AG09319 (cell line): ENCODE measurements around the gene CYB5B.

ENCODE experiments used
- DNase-seq: peaks from one replicate; pipeline ENCODE4 v3.0.0-alpha.2; 2010; ENCODE audit warnings: low read depth; ENCODE audit errors: extremely low read depth
- TF ChIP-seq, protein P1 (sequence below): IDR thresholded peaks from 2 replicates; pipeline ENCODE4 v1.5.1; 2011; ENCODE audit warnings: low read depth, mild to moderate bottlenecking, inconsistent platforms, low read length, moderate library complexity

The CYB5B gene

DNA sequence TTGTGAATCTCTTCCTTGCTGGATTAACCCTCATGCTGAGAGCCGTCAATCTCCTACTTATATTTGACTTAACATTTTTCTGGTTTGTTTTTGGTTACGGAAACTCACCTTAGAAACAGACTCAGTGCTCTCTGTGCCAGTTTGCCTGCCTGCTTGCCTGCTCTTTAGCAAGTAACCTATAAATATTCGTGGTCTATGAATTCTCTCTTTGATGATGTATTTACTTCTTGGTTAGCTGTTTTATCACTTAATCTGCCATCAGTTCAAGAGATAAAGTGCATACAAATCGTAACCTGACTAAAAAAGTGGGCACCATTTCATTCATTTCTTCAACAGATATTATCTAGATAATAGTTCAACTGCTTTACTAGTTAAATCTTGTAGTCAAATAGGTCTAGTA, 26.7 kb downstream of the CYB5B start:
- TF ChIP-seq, protein P1, sequence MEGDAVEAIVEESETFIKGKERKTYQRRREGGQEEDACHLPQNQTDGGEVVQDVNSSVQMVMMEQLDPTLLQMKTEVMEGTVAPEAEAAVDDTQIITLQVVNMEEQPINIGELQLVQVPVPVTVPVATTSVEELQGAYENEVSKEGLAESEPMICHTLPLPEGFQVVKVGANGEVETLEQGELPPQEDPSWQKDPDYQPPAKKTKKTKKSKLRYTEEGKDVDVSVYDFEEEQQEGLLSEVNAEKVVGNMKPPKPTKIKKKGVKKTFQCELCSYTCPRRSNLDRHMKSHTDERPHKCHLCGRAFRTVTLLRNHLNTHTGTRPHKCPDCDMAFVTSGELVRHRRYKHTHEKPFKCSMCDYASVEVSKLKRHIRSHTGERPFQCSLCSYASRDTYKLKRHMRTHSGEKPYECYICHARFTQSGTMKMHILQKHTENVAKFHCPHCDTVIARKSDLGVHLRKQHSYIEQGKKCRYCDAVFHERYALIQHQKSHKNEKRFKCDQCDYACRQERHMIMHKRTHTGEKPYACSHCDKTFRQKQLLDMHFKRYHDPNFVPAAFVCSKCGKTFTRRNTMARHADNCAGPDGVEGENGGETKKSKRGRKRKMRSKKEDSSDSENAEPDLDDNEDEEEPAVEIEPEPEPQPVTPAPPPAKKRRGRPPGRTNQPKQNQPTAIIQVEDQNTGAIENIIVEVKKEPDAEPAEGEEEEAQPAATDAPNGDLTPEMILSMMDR, result no peak
- DNase-seq, result no peak

DNA sequence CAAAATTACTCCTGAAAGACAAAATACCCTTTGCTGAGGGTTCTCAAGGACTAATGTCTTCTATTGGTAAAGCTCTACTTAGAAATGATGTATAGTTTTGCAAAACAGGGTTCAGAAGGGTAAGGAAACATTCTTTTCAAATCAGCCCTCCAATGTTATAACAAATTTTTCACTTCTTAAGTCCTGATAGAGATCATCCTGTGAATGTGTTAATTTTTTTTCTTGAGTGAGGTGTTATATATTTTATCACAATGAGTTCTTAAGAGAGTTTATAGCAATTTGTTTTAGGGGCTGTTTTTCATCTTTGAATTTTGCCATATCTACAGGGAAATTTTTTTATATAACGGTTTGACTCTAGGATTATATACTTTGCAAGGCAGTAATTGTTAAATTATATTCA, 29.5 kb downstream of the CYB5B start:
- no peak for DNase-seq
- TF ChIP-seq, protein P1, result no peak

DNA sequence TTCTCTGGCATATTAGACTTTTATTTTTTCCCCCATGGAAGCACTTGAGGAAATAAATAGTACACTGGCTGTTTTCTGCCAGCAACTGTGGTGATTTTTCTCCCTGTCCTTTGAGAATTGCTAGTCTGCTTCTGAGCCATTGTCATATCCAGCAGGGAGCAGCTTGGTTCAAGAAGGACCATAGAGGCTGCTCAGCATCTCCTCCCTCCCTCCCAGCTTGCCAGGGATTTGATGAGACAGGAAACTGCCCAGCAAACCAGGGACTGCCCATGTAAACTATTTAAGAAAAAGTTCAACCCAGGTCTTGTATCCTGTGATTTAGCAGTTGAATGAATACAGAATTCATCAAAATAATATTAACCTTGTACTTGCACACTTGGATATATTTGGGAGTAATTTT, 39.5 kb downstream of the CYB5B start:
- DNase-seq, result no peak
- TF ChIP-seq, protein P1, result no peak

DNA sequence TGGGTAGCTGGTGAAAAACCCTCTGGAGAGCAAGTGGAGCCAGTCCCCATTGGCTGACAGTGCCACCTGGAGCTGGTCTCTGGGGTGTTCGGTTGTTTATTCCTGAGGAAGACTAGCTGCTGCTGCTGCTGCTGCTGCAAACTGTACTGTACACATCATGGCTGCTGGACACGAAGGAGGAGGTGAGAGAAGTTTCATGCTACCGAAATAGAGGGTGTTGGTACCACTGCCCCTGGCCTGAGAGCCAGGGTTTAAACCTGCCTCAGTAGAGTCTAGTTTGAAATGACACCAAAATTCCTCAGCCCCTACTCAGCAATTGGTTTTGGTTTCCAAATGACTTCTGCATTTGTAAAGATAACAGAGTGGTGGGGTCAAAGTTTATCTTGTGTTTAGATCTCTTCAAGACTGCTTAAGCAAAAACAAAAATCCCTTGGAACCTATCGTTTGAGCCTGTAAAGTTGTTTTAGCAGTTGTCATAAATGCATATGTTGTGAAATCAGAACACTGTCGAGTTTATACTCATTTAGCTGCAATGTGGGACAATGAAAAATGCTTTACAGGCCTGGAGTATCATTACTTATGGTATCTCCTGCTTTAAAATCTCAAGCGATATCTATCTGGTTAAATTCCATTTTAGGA, 40.8 kb downstream of the CYB5B start:
- no peak for DNase-seq
- TF ChIP-seq, protein P1, result no peak

DNA sequence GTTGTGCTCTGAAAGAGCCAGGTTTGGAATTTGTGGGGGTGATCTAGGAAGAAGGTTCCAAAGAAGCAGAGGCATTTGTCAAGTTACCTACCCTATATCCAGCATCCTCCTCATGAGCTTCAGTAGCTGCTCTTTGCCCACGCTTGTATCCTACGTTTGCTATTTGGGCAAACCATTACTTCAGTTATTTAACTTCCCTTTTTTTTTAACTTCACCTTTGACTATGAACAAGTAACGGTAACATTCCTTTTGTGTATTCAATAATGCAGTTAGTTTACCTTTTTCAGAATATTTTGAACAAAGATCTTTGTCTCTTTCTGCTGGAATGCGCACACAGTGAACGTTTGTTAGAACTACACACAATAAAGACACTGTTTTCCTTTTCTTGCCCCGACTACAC, 41.5 kb downstream of the CYB5B start:
- TF ChIP-seq, protein P1, result no peak
- no peak for DNase-seq

DNA sequence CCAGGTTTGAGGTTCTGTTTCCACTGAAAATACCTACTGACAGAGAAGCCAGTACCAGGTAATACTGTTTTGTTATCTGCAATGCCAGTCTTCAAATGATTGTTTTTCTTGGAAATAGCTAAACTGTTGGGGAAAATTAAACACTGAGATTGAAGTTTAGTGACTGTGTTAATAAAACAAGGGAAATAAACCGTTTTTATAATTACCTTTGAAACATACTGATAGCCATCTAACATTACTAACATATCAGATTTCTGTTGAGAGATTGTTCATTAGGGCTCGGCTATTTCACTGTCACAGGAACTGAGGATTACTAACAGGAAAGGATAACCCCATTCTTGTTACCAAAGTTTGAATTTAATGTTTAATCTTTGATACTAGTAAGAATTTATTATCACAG, 42.1 kb downstream of the CYB5B start:
- TF ChIP-seq, protein P1, result no peak
- DNase-seq, result no peak

DNA sequence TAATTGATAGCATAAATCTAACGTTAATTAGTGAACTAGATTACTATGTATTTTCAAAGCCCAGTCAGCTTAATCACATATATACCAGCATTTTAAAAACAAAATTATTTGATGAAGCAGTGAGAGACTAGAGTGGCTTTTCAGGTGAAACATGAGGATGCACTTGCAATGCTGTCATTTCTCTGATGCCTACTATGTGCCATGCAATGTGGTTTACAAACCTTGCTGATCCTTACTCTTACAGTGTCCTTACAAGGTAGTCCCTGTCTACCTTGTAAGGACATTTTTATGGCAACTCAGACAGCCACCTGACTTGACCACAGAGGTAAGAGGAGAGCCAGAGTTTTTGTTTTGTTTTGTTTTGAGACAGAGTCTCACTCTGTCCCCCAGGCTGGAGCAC, 42.7 kb downstream of the CYB5B start:
- DNase-seq, result no peak
- TF ChIP-seq, protein P1, result no peak
